Measurements from ENCODE around the gene MGAT4B. TPM values are rescaled to one million over a fixed set of nuclear protein-coding genes. Genes with fewer than 3 reads are reported as not detected.

MGAT4B gene
- total and polyA plus RNA-seq, 4 donors, result 42.0 to 156 (median 83.7) TPM

- peak; percentile 89 for DNase-seq (ENCODE audit: low spot score)
- Histone ChIP-seq H3K9ac (ENCODE audit: low read depth in 1 of 2, low read length in 2 of 2) (peak within 1 kb of the TSS; percentile 57 to 98), H3K36me3 (ENCODE audit: control insufficient read depth in 4 of 4, insufficient read depth in 3 of 4, low read depth in 1 of 4, low read length in 3 of 4) (peaks cover 12 to 23% (median 19%) of the 10 kb centered on the region in 4 donors), H3K9me3 (ENCODE audit: control insufficient read depth in 4 of 4, low read length in 3 of 4) (no peaks in the 10 kb centered on the region), H3K4me3 (ENCODE audit: low read depth in 1 of 3, low read length in 3 of 3) (peak within 1 kb of the TSS; percentile 64 to 92 (median 80)), H3K27ac (ENCODE audit: low read depth in 1 of 2, low read length in 2 of 2) (peak within 1 kb of the TSS; percentile 94 to 99), H3K4me1 (ENCODE audit: control insufficient read depth in 4 of 4, insufficient read depth in 4 of 4, low read length in 3 of 4) (peaks cover 30 to 73% (median 52%) of the 10 kb centered on the region in 4 donors), H3K27me3 (ENCODE audit: control insufficient read depth in 4 of 4, insufficient read depth in 4 of 4, low read length in 3 of 4) (no peaks in the 10 kb centered on the region)
- TF ChIP-seq HNF4G (IDR thresholded peaks at IDR 0.05) (no peak), NR2F2 (IDR thresholded peaks at IDR 0.05) (no peak), MAX (IDR thresholded peaks at IDR 0.05) (no peak), FOXA1 (IDR thresholded peaks at IDR 0.05) (no peak), TAF1 (conservative IDR thresholded peaks at IDR 0.05) (no peak), GABPA (IDR thresholded peaks at IDR 0.05 in 1 of 2, conservative IDR thresholded peaks at IDR 0.05 in 1 of 2) (no peak), HNF4A (conservative IDR thresholded peaks at IDR 0.05) (peak in 1 of 2 donors; percentile 10), RXRA (IDR thresholded peaks at IDR 0.05) (no peak), FOXA2 (IDR thresholded peaks at IDR 0.05) (no peak), ZBTB33 (IDR thresholded peaks at IDR 0.05) (no peak), CTCF (IDR thresholded peaks at IDR 0.05; ENCODE audit: low read depth, low read length, missing input control) (no peak), JUND (IDR thresholded peaks at IDR 0.05) (no peak), EGR1 (IDR thresholded peaks at IDR 0.05; ENCODE audit: low read depth in 2 of 2) (peak; percentile 55 to 81), ATF3 (IDR thresholded peaks at IDR 0.05) (no peak), RAD21 (IDR thresholded peaks at IDR 0.05) (peak in 1 of 2 donors; percentile 7), REST (IDR thresholded peaks at IDR 0.05) (peak; percentile 60), SP1 (IDR thresholded peaks at IDR 0.05) (peak; percentile 40), YY1 (IDR thresholded peaks at IDR 0.05) (peak; percentile 68)
- WGBS, result under 1% methylated on average over 81 of the region's 81 CpGs
Observed at GRCh38 chr5:179820483-179821297, 14.0 kb upstream of the MGAT4B start, which contains the start of gene SQSTM1. Gene SQSTM1, plus strand, starts transcription at chr5:179820905. Its CDS starts 32 bp downstream, at chr5:179820937.
